ENCODE data around the gene LCE3E. TPM values are rescaled to one million over a fixed set of nuclear protein-coding genes. Genes with fewer than 3 reads are reported as not detected.

The LCE3E gene
- not detected in 2 replicates for total RNA-seq

GRCh38 chr1:152566681-152567080 lies at the start of gene LCE3E:
Gene LCE3E, minus strand, starts transcription at chr1:152566780. Its CDS starts 572 bp downstream, at chr1:152566208.

DNA sequence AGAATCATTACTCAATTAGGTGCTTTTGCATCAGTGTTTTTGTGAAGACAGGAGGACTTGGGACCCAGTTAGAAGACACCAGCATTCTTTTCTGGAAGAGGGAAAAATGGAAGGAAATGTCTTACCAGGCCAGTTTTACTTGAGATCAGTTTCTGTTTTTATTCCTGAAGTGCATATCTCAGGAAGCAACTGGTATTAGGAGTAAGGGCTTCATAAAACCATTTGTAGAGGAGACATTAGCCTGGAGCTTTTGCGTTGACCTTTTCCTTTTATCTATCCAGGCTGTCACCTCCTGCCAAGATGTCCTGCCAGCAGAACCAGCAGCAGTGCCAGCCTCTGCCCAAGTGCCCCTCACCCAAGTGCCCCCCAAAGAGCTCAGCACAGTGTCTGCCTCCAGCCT lies 46.9 kb upstream of the LCE3E start, which contains the start of gene LCE3B:
LCE3B (plus strand) TSS at position 301 of the 400 bp plus-strand sequence; CDS start at position 301, 0 bp downstream.

DNA sequence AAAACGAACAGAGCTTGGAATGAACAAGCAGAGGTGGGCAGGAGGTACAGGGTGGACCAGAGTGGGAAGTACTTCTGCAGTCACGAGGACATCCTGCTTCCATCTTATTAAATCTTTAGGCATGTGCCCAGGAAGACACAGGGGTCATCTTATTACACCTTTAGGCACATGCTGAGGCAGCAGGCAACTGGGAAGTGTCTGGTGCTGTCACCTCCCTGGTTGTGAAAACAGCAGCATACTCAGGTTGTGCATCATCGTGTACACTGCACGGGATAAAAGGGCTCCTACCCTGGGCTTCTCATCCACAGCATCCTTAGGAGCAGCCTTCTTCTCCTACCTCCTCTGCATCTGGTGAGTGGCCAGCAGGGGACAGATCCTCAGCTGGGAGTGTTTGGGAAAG lies 33.4 kb upstream of the LCE3E start, which contains the start of gene LCE3C:
LCE3C (plus strand) TSS at position 301 of the 400 bp plus-strand sequence. CDS start 498 bp downstream, outside the sequence.

GRCh38 chr1:152580433-152580832 lies 13.9 kb upstream of the LCE3E start, which contains the start of gene LCE3D:
Gene LCE3D, minus strand, starts transcription at chr1:152580516. Its CDS starts 580 bp downstream, at chr1:152579936.

Other genes with a start within 250 kb of the LCE3E start
- gene FLG, start 241.5 kb downstream of the LCE3E start, total RNA-seq: under 0.01 and 0.09 TPM in 2 replicates
- gene FLG2, start 206.8 kb downstream of the LCE3E start, total RNA-seq: not detected in 2 replicates
- not detected in 2 replicates for gene CRNN, start 152.5 kb downstream of the LCE3E start, total RNA-seq
- gene LCE5A, start 56.0 kb downstream of the LCE3E start, total RNA-seq: not detected in 2 replicates
- gene CRCT1, start 52.3 kb downstream of the LCE3E start, total RNA-seq: not detected in 2 replicates
- gene LCE3D, start 13.7 kb upstream of the LCE3E start, total RNA-seq: not detected in 2 replicates
- gene LCE3C, start 33.5 kb upstream of the LCE3E start, total RNA-seq: not detected in 2 replicates
- gene LCE3B, start 47.0 kb upstream of the LCE3E start, total RNA-seq: not detected in 2 replicates
- not detected in 2 replicates for gene LCE3A, start 56.3 kb upstream of the LCE3E start, total RNA-seq
- not detected in 2 replicates for gene LCE2D, start 96.6 kb upstream of the LCE3E start, total RNA-seq
- not detected in 2 replicates for gene LCE2C, start 108.5 kb upstream of the LCE3E start, total RNA-seq
- gene LCE2B, start 119.3 kb upstream of the LCE3E start, total RNA-seq: not detected in 2 replicates
- gene LCE2A, start 131.6 kb upstream of the LCE3E start, total RNA-seq: not detected in 2 replicates
- not detected in 2 replicates for gene LCE4A, start 141.4 kb upstream of the LCE3E start, total RNA-seq
- not detected in 2 replicates for gene KPRP, start 191.2 kb upstream of the LCE3E start, total RNA-seq
- gene LCE1F, start 208.4 kb upstream of the LCE3E start, total RNA-seq: not detected in 2 replicates
- gene LCE1E, start 219.5 kb upstream of the LCE3E start, total RNA-seq: 0.42 TPM in 1 of 2 replicates, not detected in the other
- gene LCE1D, start 229.9 kb upstream of the LCE3E start, total RNA-seq: not detected in 2 replicates
- not detected in 2 replicates for gene LCE1C, start 239.9 kb upstream of the LCE3E start, total RNA-seq
- not detected in 2 replicates for gene LCE1B, start 245.2 kb upstream of the LCE3E start, total RNA-seq